Esophagus muscularis mucosa (tissue), 4 donors: ENCODE measurements around the gene GRAMD4. TPM values are rescaled to one million over a fixed set of nuclear protein-coding genes. Genes with fewer than 3 reads are reported as not detected.

Experiments used
- DNase-seq: peaks from one replicate; pipeline ENCODE4 v3.0.0-alpha.2; 2017; ENCODE audit errors: extremely low spot score
- H3K27ac ChIP-seq, 4 donors: fragments of 200-600 bp; sonication (generic); replicated peaks in 1 of 4; 1 replicate in 3 of 4; 2 replicates in 1 of 4; pipeline ENCODE4 v1.5.1; 2016 to 2019; ENCODE audit warnings: mild to moderate bottlenecking in 1 of 4
- H3K27me3 ChIP-seq, 4 donors: fragments of 200-600 bp; sonication (generic); one replicate each; pipeline versions ENCODE4 v1.5.1 to v1.6.0; 2016 to 2019
- H3K36me3 ChIP-seq, 4 donors: fragments of 200-600 bp; sonication (generic); one replicate each; pipeline ENCODE4 v1.5.1; 2016 to 2019
- H3K4me1 ChIP-seq, 4 donors: fragments of 200-600 bp; sonication (generic); one replicate each; pipeline ENCODE4 v1.5.1; 2016 to 2019
- H3K4me3 ChIP-seq, 4 donors: fragments of 200-600 bp; sonication (generic); 1 replicate in 2 of 4; 2 replicates in 2 of 4; pipeline ENCODE4 v1.5.1; 2016 to 2019; ENCODE audit warnings: mild to moderate bottlenecking in 4 of 4, moderate library complexity in 1 of 4
- H3K9me3 ChIP-seq, 4 donors: fragments of 200-600 bp; sonication (generic); 1 replicate in 3 of 4; 2 replicates in 1 of 4; pipeline ENCODE4 v1.5.1; 2016 to 2019
- EP300 ChIP-seq: sonication (generic); formaldehyde crosslinking; IDR thresholded peaks from one replicate; pipeline ENCODE4 v1.6.1; 2017; ENCODE audit warnings: antibody characterized with exemption
- POLR2A ChIP-seq: fragments of 450-650 bp; IDR thresholded peaks from one replicate; pipeline ENCODE4 v1.6.1; 2017; ENCODE audit warnings: antibody characterized with exemption, moderate library complexity, mild to moderate bottlenecking, low read depth
- POLR2AphosphoS5 ChIP-seq, 2 donors: sonication (generic); formaldehyde crosslinking; IDR thresholded peaks; one replicate each; pipeline ENCODE4 v1.6.1; 2017; ENCODE audit warnings: antibody characterized with exemption in 2 of 2
- WGBS: methylation state at CpG from one replicate; pipeline ENCODE4 v1.1.5; 2018; 5-methylcytosine and 5-hydroxymethylcytosine counted together
- intact Hi-C: fragments of 100-400 bp; cut with DNase I; formaldehyde crosslinking; loops from one replicate; pipeline ENCODE4 v1.15.1; 2023
- total RNA-seq, 4 donors: library from RNA; depleted of rRNA; stranded (reverse); fragments of >200 nt; gene quantifications; one replicate each; pipeline versions ENCODE4 v1.1.0 to v1.2.1, GENCODE V29; 2016
- TF ChIP-seq, protein P1 (sequence below), 3 experiments: fragments of 200-600 bp in 2 of 3; fragments of 450-650 bp in 1 of 3; sonication (generic) in 2 of 3; IDR thresholded peaks; one replicate each; pipeline ENCODE4 v1.5.1; 2017 to 2019; ENCODE audit warnings: antibody characterized with exemption in 3 of 3, mild to moderate bottlenecking in 2 of 3, moderate library complexity in 1 of 3

The GRAMD4 gene
- total RNA-seq, 4 donors from 2014 or later: 20.0 to 126 (median 63.8) TPM

GRCh38 chr22:46626356-46626755 lies 6.2 kb downstream of the GRAMD4 start:
- no peak for TF ChIP-seq POLR2A
- TF ChIP-seq, protein P1, sequence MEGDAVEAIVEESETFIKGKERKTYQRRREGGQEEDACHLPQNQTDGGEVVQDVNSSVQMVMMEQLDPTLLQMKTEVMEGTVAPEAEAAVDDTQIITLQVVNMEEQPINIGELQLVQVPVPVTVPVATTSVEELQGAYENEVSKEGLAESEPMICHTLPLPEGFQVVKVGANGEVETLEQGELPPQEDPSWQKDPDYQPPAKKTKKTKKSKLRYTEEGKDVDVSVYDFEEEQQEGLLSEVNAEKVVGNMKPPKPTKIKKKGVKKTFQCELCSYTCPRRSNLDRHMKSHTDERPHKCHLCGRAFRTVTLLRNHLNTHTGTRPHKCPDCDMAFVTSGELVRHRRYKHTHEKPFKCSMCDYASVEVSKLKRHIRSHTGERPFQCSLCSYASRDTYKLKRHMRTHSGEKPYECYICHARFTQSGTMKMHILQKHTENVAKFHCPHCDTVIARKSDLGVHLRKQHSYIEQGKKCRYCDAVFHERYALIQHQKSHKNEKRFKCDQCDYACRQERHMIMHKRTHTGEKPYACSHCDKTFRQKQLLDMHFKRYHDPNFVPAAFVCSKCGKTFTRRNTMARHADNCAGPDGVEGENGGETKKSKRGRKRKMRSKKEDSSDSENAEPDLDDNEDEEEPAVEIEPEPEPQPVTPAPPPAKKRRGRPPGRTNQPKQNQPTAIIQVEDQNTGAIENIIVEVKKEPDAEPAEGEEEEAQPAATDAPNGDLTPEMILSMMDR (IDR thresholded peaks at IDR 0.05): no peak
- no peak for TF ChIP-seq POLR2AphosphoS5 (IDR thresholded peaks at IDR 0.05)
- TF ChIP-seq EP300: no peak
- peaks cover 0 to 40% (median 18%) of the 10 kb centered on the region in 4 donors for H3K36me3 ChIP-seq
- DNase-seq: no peak
- peaks cover 4 to 18% (median 7%) of the 10 kb centered on the region in 4 donors for H3K4me1 ChIP-seq
- H3K27me3 ChIP-seq: no peaks in the 10 kb centered on the region
- H3K9me3 ChIP-seq: no peaks in the 10 kb centered on the region
- H3K27ac ChIP-seq: no peak overlapping the region
- H3K4me3 ChIP-seq: no peak overlapping the region
- WGBS: 96% methylated on average over 17 of the region's 23 CpGs
- intact Hi-C loops: no loop called here

GRCh38 chr22:46626911-46627805 lies 7.0 kb downstream of the GRAMD4 start:
- TF ChIP-seq EP300 (no peak), POLR2AphosphoS5 (IDR thresholded peaks at IDR 0.05) (no peak), POLR2A (no peak)
- TF ChIP-seq, protein P1 (IDR thresholded peaks at IDR 0.05): no peak
- no peak overlapping the region for H3K27ac ChIP-seq
- DNase-seq: no peak

DNA sequence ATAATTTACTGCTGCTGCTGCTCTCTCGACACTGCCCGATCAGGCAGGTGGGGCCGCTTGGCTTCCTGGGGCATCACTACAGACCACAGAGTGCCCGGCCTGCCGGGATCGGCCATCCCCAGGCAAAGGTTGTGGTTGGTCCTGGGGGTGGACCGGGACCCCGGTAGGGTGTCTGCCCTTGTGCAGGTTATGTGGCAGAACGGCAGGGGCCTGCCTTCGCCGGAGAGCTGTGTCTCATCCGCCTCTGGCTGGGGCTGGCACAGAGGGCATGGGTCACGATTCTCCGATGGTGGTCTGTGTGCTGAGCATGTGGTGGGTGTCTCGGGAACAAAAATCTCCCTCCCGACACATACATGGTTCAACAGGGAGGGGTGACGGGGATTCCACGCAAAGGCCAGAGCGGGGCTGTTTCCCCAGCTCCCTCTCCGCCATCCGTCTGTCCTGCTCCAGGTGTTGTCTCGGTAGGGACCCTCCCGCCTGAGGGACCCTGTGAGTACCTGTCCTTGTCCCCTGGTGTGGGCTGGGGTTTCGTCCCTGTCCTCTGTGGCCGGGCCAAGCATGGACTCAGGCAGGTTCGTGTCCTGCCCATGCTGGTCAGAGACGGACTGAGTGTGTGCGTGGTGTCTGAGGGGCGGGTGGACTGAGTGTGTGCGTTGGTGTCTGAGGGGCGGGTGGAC lies 7.8 kb downstream of the GRAMD4 start:
- WGBS: 94% methylated on average over 23 of the region's 31 CpGs
- TF ChIP-seq EP300 (no peak), POLR2AphosphoS5 (IDR thresholded peaks at IDR 0.05) (no peak), POLR2A (no peak)
- TF ChIP-seq, protein P1 (IDR thresholded peaks at IDR 0.05): no peak
- Histone ChIP-seq H3K4me1 (peaks cover 0 to 8% (median 2%) of the 10 kb centered on the region in 4 donors), H3K27ac (no peak overlapping the region), H3K9me3 (no peaks in the 10 kb centered on the region), H3K4me3 (no peak overlapping the region), H3K36me3 (peaks cover 0 to 40% (median 18%) of the 10 kb centered on the region in 4 donors), H3K27me3 (no peaks in the 10 kb centered on the region)
- intact Hi-C loops: no loop called here
- no peak for DNase-seq

More at GRCh38 chr22:46626911-46627805, 7.0 kb downstream of the GRAMD4 start:
- Histone ChIP-seq H3K36me3 (peaks cover 0 to 40% (median 18%) of the 10 kb centered on the region in 4 donors), H3K9me3 (no peaks in the 10 kb centered on the region), H3K4me3 (no peak overlapping the region), H3K4me1 (peaks cover 0 to 12% (median 2%) of the 10 kb centered on the region in 4 donors), H3K27me3 (no peaks in the 10 kb centered on the region)
- intact Hi-C loops: no loop called here
- 93% methylated on average over 35 of the region's 39 CpGs for WGBS

GRCh38 chr22:46628756-46629155 lies 8.6 kb downstream of the GRAMD4 start:
- WGBS: 92% methylated on average over 10 of the region's 12 CpGs
- no peak overlapping the region for H3K4me3 ChIP-seq

More at GRCh38 chr22:46628756-46629155, 8.6 kb downstream of the GRAMD4 start:
- Histone ChIP-seq H3K27ac (no peak overlapping the region), H3K4me1 (peaks cover 0 to 5% (median 1%) of the 10 kb centered on the region in 4 donors), H3K36me3 (peaks cover 0 to 40% (median 18%) of the 10 kb centered on the region in 4 donors), H3K27me3 (no peaks in the 10 kb centered on the region), H3K9me3 (no peaks in the 10 kb centered on the region)
- no peak for DNase-seq
- intact Hi-C loops: no loop called here
- TF ChIP-seq EP300 (no peak), POLR2A (no peak), POLR2AphosphoS5 (IDR thresholded peaks at IDR 0.05) (no peak)
- TF ChIP-seq, protein P1 (IDR thresholded peaks at IDR 0.05): no peak
